ENCODE measurements around the gene DPP6. TPM values are rescaled to one million over a fixed set of nuclear protein-coding genes. Genes with fewer than 3 reads are reported as not detected.
"Not testable (repeated sequence)": the region's sequence is repeated elsewhere in the genome, so short reads cannot be mapped to it uniquely, and the experiment has no call there.

The DPP6 gene
- total and polyA plus RNA-seq, 2 of the 8 experiments (the other 6 are each of a cell fraction or from before 2014, with no cell fraction given) = 4.7 to 6.8 TPM

DNA sequence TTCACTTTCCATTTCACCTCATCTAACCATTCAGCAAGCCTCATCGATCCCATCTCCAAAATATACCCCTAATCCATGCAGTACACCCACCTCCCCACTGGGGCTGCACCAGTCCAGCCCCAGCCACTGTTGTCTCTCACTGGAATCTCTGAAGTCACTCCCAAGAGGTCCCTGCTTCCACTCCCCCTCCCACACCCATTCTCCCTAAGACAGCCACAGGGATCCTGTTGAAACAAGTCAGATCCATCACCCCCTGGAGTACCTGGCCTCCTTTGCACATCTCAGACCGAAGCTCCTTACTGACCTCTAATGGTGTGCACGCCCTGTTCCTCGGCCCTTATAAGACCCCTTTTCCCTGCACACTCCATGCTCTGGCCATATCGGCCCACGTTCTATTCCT, 36.6 kb upstream of the DPP6 start:
- H3K27ac ChIP-seq (ENCODE audit: low read depth, low read length); H2AFZ ChIP-seq (ENCODE audit: low read length); FAIRE-seq; H3K23ac ChIP-seq (ENCODE audit: insufficient read length); POLR2A ChIA-PET (ENCODE audit: partially characterized antibody); H3K27me3 ChIP-seq (replicated peaks in 1 of 4; ENCODE audit: control insufficient read depth in 3 of 4, extremely low read depth in 1 of 4, insufficient read depth in 3 of 4, low read length in 3 of 4); H3K79me1 ChIP-seq (ENCODE audit: low read depth, low read length); H3K56ac ChIP-seq (replicated peaks; ENCODE audit: insufficient read length, low read depth, low read length); H4K91ac ChIP-seq (replicated peaks; ENCODE audit: insufficient read length, low read length); H2BK15ac ChIP-seq (ENCODE audit: low read length); H2BK120ac ChIP-seq (replicated peaks; ENCODE audit: low read depth, low read length); H2AK5ac ChIP-seq (ENCODE audit: low read depth, low read length); H3K4ac ChIP-seq (replicated peaks; ENCODE audit: insufficient read length, low read depth, low read length); H3K14ac ChIP-seq (ENCODE audit: insufficient read length); H3K36me3 ChIP-seq (ENCODE audit: control insufficient read depth in 2 of 4, insufficient read depth in 4 of 4, low read length in 3 of 4); H3K9me3 ChIP-seq (ENCODE audit: insufficient read depth in 2 of 2, low read depth in 1 of 2, low read length in 1 of 2); H4K20me1 ChIP-seq (replicated peaks in 1 of 2; ENCODE audit: control insufficient read depth in 1 of 2, insufficient read depth in 2 of 2, low read length in 2 of 2); H4K8ac ChIP-seq (ENCODE audit: extremely low read depth, insufficient read depth, low read length); H3K4me1 ChIP-seq (replicated peaks in 1 of 4; ENCODE audit: control insufficient read depth in 3 of 4, insufficient read depth in 4 of 4, low read length in 3 of 4); H2BK20ac ChIP-seq (ENCODE audit: low read length); H3K23me2 ChIP-seq (ENCODE audit: low read depth, low read length); H3K4me2 ChIP-seq (ENCODE audit: insufficient read depth in 1 of 2, low read depth in 2 of 2, low read length in 2 of 2); H3K4me3 ChIP-seq (ENCODE audit: extremely low read depth in 1 of 4, insufficient read depth in 2 of 4, low read depth in 3 of 4, low read length in 4 of 4); H3K9ac ChIP-seq (replicated peaks in 1 of 4; ENCODE audit: extremely low read depth in 1 of 4, low read depth in 3 of 4, low read length in 3 of 4); H3K18ac ChIP-seq (ENCODE audit: extremely low read depth, low read length); H2BK12ac ChIP-seq (ENCODE audit: low read depth, low read length); H4K5ac ChIP-seq (ENCODE audit: insufficient read length, low read depth, low read length); H2BK5ac ChIP-seq (ENCODE audit: low read depth, low read length); H3K79me2 ChIP-seq (ENCODE audit: control insufficient read depth in 1 of 2, insufficient read depth in 2 of 2, low read length in 2 of 2): not testable (repeated sequence)
- CTCF ChIA-PET (ENCODE audit: partially characterized antibody) = interaction anchor here (0.6 to 1.4 kb wide), 3 partner anchors 56 to 641 kb away, joined by 3 to 4 read pairs (median 3); no protein-coding TSS in a partner anchor
- WGBS, 2 experiments (ENCODE audit: extremely low coverage in 1 of 2, insufficient coverage in 1 of 2, insufficient read length in 1 of 2, insufficient replicate concordance in 2 of 2, low coverage in 1 of 2, low lambda C conversion rate in 2 of 2, missing lambda C conversion rate in 1 of 2) = 91% methylated on average over 6 of the region's 6 CpGs; no CpG with 5 or more reads in 1 of the 2 experiments
- TF ChIP-seq, protein P1, sequence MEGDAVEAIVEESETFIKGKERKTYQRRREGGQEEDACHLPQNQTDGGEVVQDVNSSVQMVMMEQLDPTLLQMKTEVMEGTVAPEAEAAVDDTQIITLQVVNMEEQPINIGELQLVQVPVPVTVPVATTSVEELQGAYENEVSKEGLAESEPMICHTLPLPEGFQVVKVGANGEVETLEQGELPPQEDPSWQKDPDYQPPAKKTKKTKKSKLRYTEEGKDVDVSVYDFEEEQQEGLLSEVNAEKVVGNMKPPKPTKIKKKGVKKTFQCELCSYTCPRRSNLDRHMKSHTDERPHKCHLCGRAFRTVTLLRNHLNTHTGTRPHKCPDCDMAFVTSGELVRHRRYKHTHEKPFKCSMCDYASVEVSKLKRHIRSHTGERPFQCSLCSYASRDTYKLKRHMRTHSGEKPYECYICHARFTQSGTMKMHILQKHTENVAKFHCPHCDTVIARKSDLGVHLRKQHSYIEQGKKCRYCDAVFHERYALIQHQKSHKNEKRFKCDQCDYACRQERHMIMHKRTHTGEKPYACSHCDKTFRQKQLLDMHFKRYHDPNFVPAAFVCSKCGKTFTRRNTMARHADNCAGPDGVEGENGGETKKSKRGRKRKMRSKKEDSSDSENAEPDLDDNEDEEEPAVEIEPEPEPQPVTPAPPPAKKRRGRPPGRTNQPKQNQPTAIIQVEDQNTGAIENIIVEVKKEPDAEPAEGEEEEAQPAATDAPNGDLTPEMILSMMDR (IDR thresholded peaks at IDR 0.05; ENCODE audit: control extremely low read depth in 1 of 3, insufficient read depth in 1 of 3, low read depth in 1 of 3, low read length in 3 of 3) = peak in 2 of 3 experiments; percentile 5 to 12; a peak in 2 of 4 replicates
- DNase-seq (ENCODE audit: low read depth in 1 of 2, low spot score in 2 of 2) = peak in 1 of 2 experiments; percentile 46
